Trophoblast cell (in vitro differentiated cells and primary cell): ENCODE data around the gene OR2T8.
A peak's percentile ranks its signal among the peaks of the same experiment; 100 is the strongest.

ENCODE experiments used
- DNase-seq, 2 donors: peaks; one replicate each; pipeline ENCODE4 v3.0.0-alpha.2; 2016
- H2AFZ ChIP-seq: 2 replicates; pipeline ENCODE4 v1.6.1; 2013; ENCODE audit warnings: low read length, moderate library complexity, mild to moderate bottlenecking; ENCODE audit not compliant: insufficient read depth, poor library complexity
- H2AK5ac ChIP-seq: 2 replicates; pipeline ENCODE4 v1.6.1; 2013; ENCODE audit warnings: mild to moderate bottlenecking, low read length
- H2BK120ac ChIP-seq: 2 replicates; pipeline ENCODE4 v1.6.1; 2013; ENCODE audit warnings: low read length, mild to moderate bottlenecking, moderate library complexity; ENCODE audit not compliant: insufficient read depth, poor library complexity
- H2BK12ac ChIP-seq: 2 replicates; pipeline ENCODE4 v1.6.1; 2013; ENCODE audit warnings: mild to moderate bottlenecking, low read length, moderate library complexity
- H2BK5ac ChIP-seq: 2 replicates; pipeline ENCODE4 v1.6.1; 2013; ENCODE audit warnings: low read length, low read depth, moderate library complexity, mild to moderate bottlenecking; ENCODE audit not compliant: poor library complexity
- H3K14ac ChIP-seq: 2 replicates; pipeline ENCODE4 v1.6.1; 2013; ENCODE audit warnings: mild to moderate bottlenecking, low read length
- H3K18ac ChIP-seq: 2 replicates; pipeline ENCODE4 v1.6.1; 2013; ENCODE audit warnings: mild to moderate bottlenecking, low read length
- H3K23ac ChIP-seq: 2 replicates; pipeline ENCODE4 v1.6.1; 2013; ENCODE audit warnings: low read length
- H3K27ac ChIP-seq: 2 replicates; pipeline ENCODE4 v1.5.1; 2013; ENCODE audit warnings: low read depth, mild to moderate bottlenecking, inconsistent platforms, low read length, moderate library complexity
- H3K27me3 ChIP-seq: 2 replicates; pipeline ENCODE4 v1.6.1; 2013; ENCODE audit warnings: inconsistent platforms, mild to moderate bottlenecking, low read length, moderate library complexity; ENCODE audit not compliant: insufficient read depth
- H3K36me3 ChIP-seq, 2 experiments: 1 replicate in 1 of 2; 2 replicates in 1 of 2; pipeline ENCODE4 v1.6.1; 2013; ENCODE audit warnings: low read length in 2 of 2, mild to moderate bottlenecking in 2 of 2, moderate library complexity in 1 of 2; ENCODE audit not compliant: insufficient read depth in 2 of 2, control insufficient read depth in 1 of 2
- H3K4ac ChIP-seq: 2 replicates; pipeline ENCODE4 v1.6.1; 2013; ENCODE audit warnings: low read depth, mild to moderate bottlenecking, low read length, moderate library complexity
- H3K4me1 ChIP-seq, 2 experiments: 1 replicate in 1 of 2; 2 replicates in 1 of 2; pipeline ENCODE4 v1.6.1; 2013; ENCODE audit warnings: low read length in 2 of 2, mild to moderate bottlenecking in 2 of 2, moderate library complexity in 1 of 2; ENCODE audit not compliant: insufficient read depth in 2 of 2, control insufficient read depth in 1 of 2
- H3K4me2 ChIP-seq: 2 replicates; pipeline ENCODE4 v1.6.1; 2013; ENCODE audit warnings: inconsistent platforms, mild to moderate bottlenecking, low read length, moderate library complexity
- H3K4me3 ChIP-seq: 2 replicates; pipeline ENCODE4 v1.5.1; 2013; ENCODE audit warnings: mild to moderate bottlenecking, low read depth, low read length, inconsistent platforms
- H3K79me1 ChIP-seq: one replicate; pipeline ENCODE4 v1.6.1; 2013; ENCODE audit warnings: low read length
- H3K79me2 ChIP-seq: 2 replicates; pipeline ENCODE4 v1.6.1; 2013; ENCODE audit warnings: low read length, mild to moderate bottlenecking; ENCODE audit not compliant: control insufficient read depth, insufficient read depth, poor library complexity
- H3K9ac ChIP-seq: 2 replicates; pipeline ENCODE4 v1.6.1; 2013; ENCODE audit warnings: mild to moderate bottlenecking, low read length
- H3K9me3 ChIP-seq: 2 replicates; pipeline ENCODE4 v1.6.1; 2013; ENCODE audit warnings: low read depth, mild to moderate bottlenecking, control low read depth, inconsistent platforms, low read length; ENCODE audit not compliant: insufficient read depth
- H4K12ac ChIP-seq: 2 replicates; pipeline ENCODE4 v1.6.1; 2013; ENCODE audit warnings: low read depth, mild to moderate bottlenecking, low read length, moderate library complexity
- H4K8ac ChIP-seq: 2 replicates; pipeline ENCODE4 v1.6.1; 2013; ENCODE audit warnings: low read depth, mild to moderate bottlenecking, low read length, moderate library complexity
- H4K91ac ChIP-seq: one replicate; pipeline ENCODE4 v1.6.1; 2013; ENCODE audit warnings: low read depth, mild to moderate bottlenecking, low read length, moderate library complexity
- WGBS: extraction: QIAGEN DNeasy Blood & Tissue Kit; methylation state at CpG from one replicate; pipeline ENCODE4 v1.1.7; 2013; ENCODE audit warnings: missing lambda C conversion rate; ENCODE audit not compliant: insufficient read length, insufficient coverage; ENCODE audit errors: extremely low coverage; 5-methylcytosine and 5-hydroxymethylcytosine counted together

Gene OR2T8

GRCh38 chr1:247923941-247924340 is 3.9 kb downstream of the OR2T8 start:
- Histone ChIP-seq H3K79me2 (no peaks in the 10 kb centered on the region), H3K9me3 (no peaks in the 10 kb centered on the region), H3K79me1 (no peaks in the 10 kb centered on the region), H3K18ac (no peak overlapping the region), H2BK12ac (no peak overlapping the region), H2AFZ (no peak overlapping the region), H3K4ac (no peak overlapping the region), H3K27ac (no peak overlapping the region), H2AK5ac (no peak overlapping the region), H3K36me3 (no peaks in the 10 kb centered on the region), H4K12ac (no peak overlapping the region), H3K4me3 (no peak overlapping the region), H2BK5ac (no peak overlapping the region), H2BK120ac (no peak overlapping the region), H3K14ac (no peak overlapping the region), H3K9ac (no peak overlapping the region), H3K4me1 (no peaks in the 10 kb centered on the region), H3K4me2 (no peak overlapping the region), H3K23ac (no peak overlapping the region), H3K27me3 (no peaks in the 10 kb centered on the region), H4K8ac (no peak overlapping the region), H4K91ac (no peak overlapping the region)
- DNase-seq = no peak
- no CpG with 5 or more reads among the region's 3 CpGs for WGBS

DNA sequence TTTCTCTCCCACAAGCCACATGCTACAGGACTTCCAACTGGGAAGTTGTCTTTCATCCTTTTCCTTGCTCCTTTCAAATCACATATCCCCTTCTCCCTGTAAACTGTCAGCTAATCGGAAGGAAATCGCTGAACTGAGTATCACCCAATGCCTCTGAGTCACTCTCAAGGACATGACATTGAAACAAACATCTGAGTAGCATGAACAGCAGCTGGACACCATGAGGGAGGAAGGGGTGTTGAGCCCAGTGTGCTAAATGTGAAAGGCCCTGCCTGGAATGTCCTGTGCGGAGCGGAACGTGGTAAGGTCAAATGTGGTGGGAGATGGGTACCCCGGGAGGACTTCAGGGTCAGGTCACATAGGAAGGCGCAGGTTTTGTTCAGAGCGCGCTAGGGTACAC is 4.8 kb downstream of the OR2T8 start, which contains the start of gene OR2AJ1:
Gene OR2AJ1, plus strand, starts transcription at position 22 of the 400 bp plus-strand sequence. CDS start 8,880 bp downstream, outside the sequence.
- no CpG with 5 or more reads among the region's 9 CpGs for WGBS
- no peak within 1 kb of the TSS for H3K14ac ChIP-seq

GRCh38 chr1:247933989-247934388 is 13.9 kb downstream of the OR2T8 start:
- H3K4me1 ChIP-seq = no peaks in the 10 kb centered on the region
- H2BK12ac ChIP-seq = no peak overlapping the region
- no peak overlapping the region for H4K8ac ChIP-seq
- H3K4me2 ChIP-seq = no peak overlapping the region
- no peak overlapping the region for H2BK5ac ChIP-seq
- peaks cover 11% of the 10 kb centered on the region for H3K9me3 ChIP-seq
- H3K4ac ChIP-seq = no peak overlapping the region
- H3K79me2 ChIP-seq = no peaks in the 10 kb centered on the region
- no peak overlapping the region for H2AK5ac ChIP-seq
- H3K27ac ChIP-seq = no peak overlapping the region
- H2AFZ ChIP-seq = no peak overlapping the region
- no peaks in the 10 kb centered on the region for H3K36me3 ChIP-seq
- no peak overlapping the region for H3K14ac ChIP-seq
- no peaks in the 10 kb centered on the region for H3K79me1 ChIP-seq
- no peak overlapping the region for H3K18ac ChIP-seq
- no CpG with 5 or more reads among the region's 8 CpGs for WGBS
- no peak overlapping the region for H3K9ac ChIP-seq
- H3K23ac ChIP-seq = no peak overlapping the region
- no peak overlapping the region for H4K12ac ChIP-seq
- H3K27me3 ChIP-seq = no peaks in the 10 kb centered on the region
- H3K4me3 ChIP-seq = no peak overlapping the region
- H2BK120ac ChIP-seq = no peak overlapping the region
- no peak for DNase-seq
- H4K91ac ChIP-seq = no peak overlapping the region

More for the DNA sequence above, 4.8 kb downstream of the OR2T8 start, which contains the start of gene OR2AJ1:
- no peak within 1 kb of the TSS for H4K91ac ChIP-seq
- H2BK5ac ChIP-seq = no peak within 1 kb of the TSS
- H3K9ac ChIP-seq = no peak within 1 kb of the TSS
- H3K79me2 ChIP-seq = no peaks in the 10 kb centered on the region
- no peaks in the 10 kb centered on the region for H3K4me1 ChIP-seq
- H2BK120ac ChIP-seq = no peak within 1 kb of the TSS
- no peak within 1 kb of the TSS for H3K27ac ChIP-seq
- DNase-seq = no peak
- H3K18ac ChIP-seq = no peak within 1 kb of the TSS
- no peak within 1 kb of the TSS for H4K8ac ChIP-seq
- no peak within 1 kb of the TSS for H4K12ac ChIP-seq
- H2AK5ac ChIP-seq = no peak within 1 kb of the TSS
- H2AFZ ChIP-seq = no peak within 1 kb of the TSS
- H3K4me2 ChIP-seq = no peak within 1 kb of the TSS
- H3K4me3 ChIP-seq = peak within 1 kb of the TSS; percentile 13
- no peak within 1 kb of the TSS for H2BK12ac ChIP-seq
- no peaks in the 10 kb centered on the region for H3K79me1 ChIP-seq
- H3K4ac ChIP-seq = no peak within 1 kb of the TSS
- H3K36me3 ChIP-seq = no peaks in the 10 kb centered on the region
- H3K27me3 ChIP-seq = no peaks in the 10 kb centered on the region
- no peak within 1 kb of the TSS for H3K23ac ChIP-seq
- no peaks in the 10 kb centered on the region for H3K9me3 ChIP-seq

- H3K9me3 ChIP-seq = peaks cover 11% of the 10 kb centered on the region
- H3K4ac ChIP-seq = no peak overlapping the region
- no peaks in the 10 kb centered on the region for H3K79me2 ChIP-seq
- DNase-seq = no peak
- H3K9ac ChIP-seq = no peak overlapping the region
- H2BK12ac ChIP-seq = no peak overlapping the region
- H4K12ac ChIP-seq = no peak overlapping the region
- no peak overlapping the region for H3K14ac ChIP-seq
- H3K4me2 ChIP-seq = no peak overlapping the region
- H4K91ac ChIP-seq = no peak overlapping the region
- H3K27me3 ChIP-seq = no peaks in the 10 kb centered on the region
- H2AFZ ChIP-seq = no peak overlapping the region
- no peak overlapping the region for H3K4me3 ChIP-seq
- no peak overlapping the region for H2BK5ac ChIP-seq
- no peak overlapping the region for H3K23ac ChIP-seq
- no peak overlapping the region for H3K18ac ChIP-seq
- no peaks in the 10 kb centered on the region for H3K79me1 ChIP-seq
- H3K36me3 ChIP-seq = no peaks in the 10 kb centered on the region
- no peaks in the 10 kb centered on the region for H3K4me1 ChIP-seq
- H4K8ac ChIP-seq = no peak overlapping the region
- H2AK5ac ChIP-seq = no peak overlapping the region
- no peak overlapping the region for H3K27ac ChIP-seq
- WGBS = no CpG with 5 or more reads among the region's 9 CpGs
- no peak overlapping the region for H2BK120ac ChIP-seq
Observed at GRCh38 chr1:247935781-247936180, 15.7 kb downstream of the OR2T8 start.
